ENCODE results near the gene MARCHF7. TPM values are rescaled to one million over a fixed set of nuclear protein-coding genes. Genes with fewer than 3 reads are reported as not detected.

MARCHF7 gene
- total RNA-seq, 1 donor from 2014 or later = 101 TPM

DNA sequence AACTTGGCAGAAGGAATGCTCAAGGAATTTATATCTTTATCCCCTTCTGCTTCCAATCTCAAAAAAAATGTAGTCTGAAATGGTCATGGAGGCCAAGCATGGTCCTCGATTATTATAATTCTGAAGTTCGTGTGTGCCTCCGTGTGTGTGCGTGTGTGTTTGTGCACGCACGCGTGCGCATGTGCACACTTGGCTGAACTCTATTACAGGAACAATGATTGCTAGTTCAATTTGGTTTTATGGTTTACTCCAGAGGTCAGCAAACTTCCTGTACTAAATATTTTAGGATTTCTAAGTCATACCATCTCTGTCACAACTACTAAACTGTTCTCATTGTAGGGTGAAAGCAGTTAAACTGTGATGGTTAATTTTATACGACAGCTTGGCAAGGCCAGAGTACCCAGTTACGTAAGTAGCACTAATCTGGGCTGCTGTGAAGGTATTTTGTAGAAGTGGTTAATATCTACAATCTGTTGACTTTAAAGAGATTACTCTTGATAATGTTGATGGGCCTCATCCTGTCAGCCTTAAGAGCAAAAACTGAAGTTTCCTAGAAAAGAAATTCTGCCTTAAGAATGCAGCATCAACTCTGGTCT, 5.8 kb upstream of the MARCHF7 start:
- Mint-ChIP-seq H3K4me1 (ENCODE audit: unreplicated experiment) (peaks cover under 1% of the 10 kb centered on the region), H3K27me3 (ENCODE audit: unreplicated experiment) (no peaks in the 10 kb centered on the region), H3K4me3 (ENCODE audit: unreplicated experiment) (no peak overlapping the region), H3K9me3 (ENCODE audit: unreplicated experiment) (no peaks in the 10 kb centered on the region), H3K36me3 (ENCODE audit: low read depth, unreplicated experiment) (peaks cover 4% of the 10 kb centered on the region), H3K27ac (ENCODE audit: unreplicated experiment) (no peak overlapping the region)
- TF ChIP-seq, protein P1, sequence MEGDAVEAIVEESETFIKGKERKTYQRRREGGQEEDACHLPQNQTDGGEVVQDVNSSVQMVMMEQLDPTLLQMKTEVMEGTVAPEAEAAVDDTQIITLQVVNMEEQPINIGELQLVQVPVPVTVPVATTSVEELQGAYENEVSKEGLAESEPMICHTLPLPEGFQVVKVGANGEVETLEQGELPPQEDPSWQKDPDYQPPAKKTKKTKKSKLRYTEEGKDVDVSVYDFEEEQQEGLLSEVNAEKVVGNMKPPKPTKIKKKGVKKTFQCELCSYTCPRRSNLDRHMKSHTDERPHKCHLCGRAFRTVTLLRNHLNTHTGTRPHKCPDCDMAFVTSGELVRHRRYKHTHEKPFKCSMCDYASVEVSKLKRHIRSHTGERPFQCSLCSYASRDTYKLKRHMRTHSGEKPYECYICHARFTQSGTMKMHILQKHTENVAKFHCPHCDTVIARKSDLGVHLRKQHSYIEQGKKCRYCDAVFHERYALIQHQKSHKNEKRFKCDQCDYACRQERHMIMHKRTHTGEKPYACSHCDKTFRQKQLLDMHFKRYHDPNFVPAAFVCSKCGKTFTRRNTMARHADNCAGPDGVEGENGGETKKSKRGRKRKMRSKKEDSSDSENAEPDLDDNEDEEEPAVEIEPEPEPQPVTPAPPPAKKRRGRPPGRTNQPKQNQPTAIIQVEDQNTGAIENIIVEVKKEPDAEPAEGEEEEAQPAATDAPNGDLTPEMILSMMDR (IDR thresholded peaks at IDR 0.05; ENCODE audit: unreplicated experiment) = no peak
- DNase-seq (ENCODE audit: low spot score) = no peak

DNA sequence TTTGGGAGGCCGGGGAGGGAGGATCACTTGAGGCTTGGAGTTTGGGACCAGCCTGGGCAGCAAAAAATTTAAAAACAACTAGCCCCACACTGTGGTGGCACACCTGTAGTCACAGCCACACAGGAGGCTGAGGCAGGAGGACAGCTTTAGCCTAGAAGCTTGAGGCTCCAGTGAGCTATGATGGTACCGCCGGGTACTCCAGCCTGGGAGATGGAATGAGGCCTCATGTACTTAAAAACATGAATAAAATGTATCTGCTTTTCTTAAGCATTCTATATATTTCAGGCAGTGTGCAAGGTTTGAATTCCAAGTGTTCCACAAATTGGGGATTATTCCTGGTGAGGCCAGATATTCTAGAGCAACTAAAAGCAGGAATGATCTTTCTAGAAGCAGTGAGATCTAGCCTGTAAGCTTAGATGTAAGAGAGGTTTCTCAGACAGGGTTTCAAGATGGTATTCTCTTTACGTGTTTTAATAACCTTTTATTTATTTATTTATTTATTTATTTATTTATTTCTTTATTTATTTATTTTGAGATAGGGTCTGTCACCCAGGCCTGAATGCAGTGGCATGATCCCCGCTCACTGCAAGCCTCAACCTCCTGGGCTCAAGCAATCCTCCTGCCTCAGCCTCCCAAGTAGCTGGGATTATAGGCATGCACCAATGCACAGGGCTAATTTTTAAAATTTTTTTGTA, 4.1 kb upstream of the MARCHF7 start:
- H3K36me3 Mint-ChIP-seq (ENCODE audit: low read depth, unreplicated experiment) = peaks cover 6% of the 10 kb centered on the region
- TF ChIP-seq, protein P1 (IDR thresholded peaks at IDR 0.05; ENCODE audit: unreplicated experiment) = no peak
- no peak overlapping the region for H3K27ac Mint-ChIP-seq (ENCODE audit: unreplicated experiment)
- peaks cover 9% of the 10 kb centered on the region for H3K27me3 Mint-ChIP-seq (ENCODE audit: unreplicated experiment)
- DNase-seq (ENCODE audit: low spot score) = no peak
- no peak overlapping the region for H3K4me3 Mint-ChIP-seq (ENCODE audit: unreplicated experiment)
- no peaks in the 10 kb centered on the region for H3K9me3 Mint-ChIP-seq (ENCODE audit: unreplicated experiment)
- peaks cover 7% of the 10 kb centered on the region for H3K4me1 Mint-ChIP-seq (ENCODE audit: unreplicated experiment)

DNA sequence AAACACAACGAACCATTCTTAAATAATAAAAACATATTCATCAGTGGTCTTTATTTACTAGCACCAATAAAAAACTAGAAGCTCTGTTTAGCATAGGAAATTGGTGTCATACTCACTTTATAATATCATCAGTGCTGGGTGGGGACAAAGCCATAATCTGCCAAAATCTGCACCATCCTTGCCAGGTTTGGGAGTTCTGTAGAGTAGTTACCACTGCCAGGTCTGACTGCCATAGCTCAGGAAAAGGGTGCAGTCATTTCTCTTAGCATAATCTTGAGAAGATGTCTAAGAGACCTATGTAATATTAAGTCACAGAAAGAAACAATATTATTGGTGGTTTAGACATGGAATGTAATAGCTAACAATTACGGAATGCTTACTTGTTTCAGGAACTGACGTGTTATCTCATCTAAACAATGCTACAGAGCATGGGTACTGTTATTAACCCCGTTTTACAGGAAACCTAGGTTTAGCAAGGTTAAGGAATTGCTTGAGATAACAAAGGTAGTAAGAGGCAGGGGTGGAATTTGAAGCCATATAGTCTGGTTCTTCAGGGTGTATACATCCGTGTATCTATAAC, 1.6 kb upstream of the MARCHF7 start:
- Mint-ChIP-seq H3K9me3 (ENCODE audit: unreplicated experiment) (no peaks in the 10 kb centered on the region), H3K27ac (ENCODE audit: unreplicated experiment) (peak overlapping the region; percentile 67), H3K27me3 (ENCODE audit: unreplicated experiment) (peaks cover 9% of the 10 kb centered on the region), H3K4me1 (ENCODE audit: unreplicated experiment) (peaks cover 21% of the 10 kb centered on the region), H3K4me3 (ENCODE audit: unreplicated experiment) (no peak overlapping the region), H3K36me3 (ENCODE audit: low read depth, unreplicated experiment) (peaks cover 16% of the 10 kb centered on the region)
- no peak for DNase-seq (ENCODE audit: low spot score)
- TF ChIP-seq, protein P1 (IDR thresholded peaks at IDR 0.05; ENCODE audit: unreplicated experiment) = no peak

DNA sequence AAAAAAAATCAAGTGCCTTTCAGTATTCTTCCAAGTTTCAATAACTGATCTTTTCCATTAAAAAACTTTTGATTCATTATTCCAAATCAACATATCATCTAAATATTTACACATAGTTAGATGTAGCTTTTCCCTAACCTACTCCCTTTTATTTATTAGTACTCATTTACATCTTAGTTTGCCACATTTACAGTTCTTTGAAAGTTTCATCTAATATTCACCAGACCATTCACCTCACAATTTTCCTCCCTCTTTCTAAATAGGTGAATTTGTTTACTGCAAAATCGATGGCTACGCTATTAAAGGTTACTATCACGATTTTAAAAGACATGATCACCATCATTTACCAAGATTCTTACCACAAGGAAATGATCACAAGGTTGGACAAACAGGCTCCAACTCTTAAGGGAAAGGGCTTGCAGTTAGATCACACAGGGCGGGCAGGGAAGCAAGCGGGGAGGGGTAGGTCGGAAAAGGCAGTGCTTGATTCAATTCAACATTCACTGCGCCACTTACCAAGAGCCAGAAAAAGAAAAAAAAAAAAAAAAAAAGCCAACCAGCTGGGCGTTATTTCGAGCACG, 654 bp upstream of the MARCHF7 start:
- Mint-ChIP-seq H3K27ac (ENCODE audit: unreplicated experiment) (peak overlapping the region; percentile 99), H3K27me3 (ENCODE audit: unreplicated experiment) (peaks cover 9% of the 10 kb centered on the region), H3K4me1 (ENCODE audit: unreplicated experiment) (peaks cover 24% of the 10 kb centered on the region), H3K36me3 (ENCODE audit: low read depth, unreplicated experiment) (peaks cover 13% of the 10 kb centered on the region), H3K4me3 (ENCODE audit: unreplicated experiment) (peak overlapping the region; percentile 96), H3K9me3 (ENCODE audit: unreplicated experiment) (no peaks in the 10 kb centered on the region)
- DNase-seq (ENCODE audit: low spot score) = no peak
- TF ChIP-seq, protein P1 (IDR thresholded peaks at IDR 0.05; ENCODE audit: unreplicated experiment) = no peak

Measured in endothelial cell (in vitro differentiated cells).